COLO668 (cell line): ENCODE measurements around the gene ACTR10.

ENCODE experiments used
- DNase-seq: peaks from one replicate; lab custom pipeline; 2025; ENCODE audit not compliant: unreplicated experiment; lab: John Stamatoyannopoulos, UW

Gene ACTR10

GRCh38 chr14:58278177-58278576, 78.2 kb downstream of the ACTR10 start:
- DNase-seq: no peak

- no peak for DNase-seq
Observed at GRCh38 chr14:58280954-58281787, 81.2 kb downstream of the ACTR10 start.

- DNase-seq: no peak
Observed at GRCh38 chr14:58281969-58282368, 82.0 kb downstream of the ACTR10 start.

- DNase-seq: no peak
Observed at GRCh38 chr14:58282925-58283593, 83.1 kb downstream of the ACTR10 start.

DNA sequence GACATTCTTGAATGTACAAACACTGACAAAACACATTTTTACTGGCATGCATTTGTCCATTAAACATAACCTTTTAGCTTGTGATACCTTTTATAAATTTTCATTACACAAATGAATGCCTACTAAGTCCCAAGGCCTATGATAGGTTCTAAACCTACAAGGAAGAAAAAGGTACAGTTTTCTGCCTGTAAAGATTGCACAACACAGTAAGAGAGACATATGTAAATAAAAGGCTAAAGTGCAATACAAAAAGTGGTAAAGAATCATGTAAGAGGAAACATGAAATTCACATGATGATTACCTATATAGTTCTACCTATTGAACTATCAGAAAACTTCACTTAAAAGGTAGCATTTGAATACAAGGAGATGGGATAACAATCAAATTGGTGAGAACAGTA, 83.8 kb downstream of the ACTR10 start:
- no peak for DNase-seq

DNA sequence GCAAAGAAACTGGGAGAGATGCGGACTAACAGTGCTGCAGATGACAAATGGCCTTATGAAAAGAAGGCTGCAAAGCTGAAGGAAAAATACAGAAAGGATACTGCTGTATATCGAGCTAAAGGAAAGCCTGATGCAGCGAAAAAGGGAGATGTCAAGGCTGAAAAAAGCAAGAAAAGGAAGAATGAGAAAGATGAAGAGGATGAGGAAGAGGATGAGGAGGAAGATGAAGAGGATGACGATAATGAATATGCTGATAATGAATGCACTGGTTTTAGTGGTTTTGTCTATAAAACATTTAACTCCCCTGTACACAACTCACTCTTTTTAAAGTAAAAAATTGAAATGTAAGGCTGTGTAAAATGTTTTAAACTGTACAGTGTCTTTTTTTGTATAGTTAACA, 85.2 kb downstream of the ACTR10 start:
- DNase-seq: no peak
